Measurements from ENCODE around the gene MYBPC1. TPM values are rescaled to one million over a fixed set of nuclear protein-coding genes. Genes with fewer than 3 reads are reported as not detected.

Gene MYBPC1, protein sequence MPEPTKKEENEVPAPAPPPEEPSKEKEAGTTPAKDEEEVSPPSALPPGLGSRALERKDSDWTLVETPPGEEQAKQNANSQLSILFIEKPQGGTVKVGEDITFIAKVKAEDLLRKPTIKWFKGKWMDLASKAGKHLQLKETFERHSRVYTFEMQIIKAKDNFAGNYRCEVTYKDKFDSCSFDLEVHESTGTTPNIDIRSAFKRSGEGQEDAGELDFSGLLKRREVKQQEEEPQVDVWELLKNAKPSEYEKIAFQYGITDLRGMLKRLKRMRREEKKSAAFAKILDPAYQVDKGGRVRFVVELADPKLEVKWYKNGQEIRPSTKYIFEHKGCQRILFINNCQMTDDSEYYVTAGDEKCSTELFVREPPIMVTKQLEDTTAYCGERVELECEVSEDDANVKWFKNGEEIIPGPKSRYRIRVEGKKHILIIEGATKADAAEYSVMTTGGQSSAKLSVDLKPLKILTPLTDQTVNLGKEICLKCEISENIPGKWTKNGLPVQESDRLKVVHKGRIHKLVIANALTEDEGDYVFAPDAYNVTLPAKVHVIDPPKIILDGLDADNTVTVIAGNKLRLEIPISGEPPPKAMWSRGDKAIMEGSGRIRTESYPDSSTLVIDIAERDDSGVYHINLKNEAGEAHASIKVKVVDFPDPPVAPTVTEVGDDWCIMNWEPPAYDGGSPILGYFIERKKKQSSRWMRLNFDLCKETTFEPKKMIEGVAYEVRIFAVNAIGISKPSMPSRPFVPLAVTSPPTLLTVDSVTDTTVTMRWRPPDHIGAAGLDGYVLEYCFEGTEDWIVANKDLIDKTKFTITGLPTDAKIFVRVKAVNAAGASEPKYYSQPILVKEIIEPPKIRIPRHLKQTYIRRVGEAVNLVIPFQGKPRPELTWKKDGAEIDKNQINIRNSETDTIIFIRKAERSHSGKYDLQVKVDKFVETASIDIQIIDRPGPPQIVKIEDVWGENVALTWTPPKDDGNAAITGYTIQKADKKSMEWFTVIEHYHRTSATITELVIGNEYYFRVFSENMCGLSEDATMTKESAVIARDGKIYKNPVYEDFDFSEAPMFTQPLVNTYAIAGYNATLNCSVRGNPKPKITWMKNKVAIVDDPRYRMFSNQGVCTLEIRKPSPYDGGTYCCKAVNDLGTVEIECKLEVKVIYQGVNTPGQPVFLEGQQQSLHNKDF
- not detected in 2 replicates for total RNA-seq

DNA sequence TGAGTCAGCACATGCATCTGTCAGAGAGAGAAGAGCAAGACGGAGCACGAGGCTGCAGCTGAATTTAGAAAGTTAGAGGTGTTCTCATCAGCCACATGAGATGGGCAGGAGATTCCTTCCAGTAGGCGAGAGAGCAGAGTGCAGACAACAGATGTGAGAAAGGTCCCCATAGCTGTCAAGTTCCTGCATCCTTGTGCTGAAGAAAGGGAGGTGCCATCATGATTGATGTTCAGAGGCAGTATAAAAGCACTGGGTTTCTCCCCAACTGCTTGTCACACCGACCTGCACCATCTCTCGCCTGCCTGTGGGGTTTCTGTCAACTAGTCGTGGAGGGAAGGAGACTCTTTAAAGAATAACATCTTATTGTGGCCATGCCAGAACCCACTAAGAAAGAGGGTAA, at the start of gene MYBPC1:
TSS of gene MYBPC1 (plus strand) at position 272 of the 400 bp plus-strand sequence. CDS start at position 372, 100 bp downstream.
- Histone ChIP-seq H3K4me1 (ENCODE audit: insufficient read depth, low read length) (no peaks in the 10 kb centered on the region), H3K27me3 (ENCODE audit: insufficient read depth, low read length) (no peaks in the 10 kb centered on the region), H3K36me3 (ENCODE audit: insufficient read depth, low read length) (no peaks in the 10 kb centered on the region), H3K79me2 (ENCODE audit: insufficient read depth, low read length) (no peaks in the 10 kb centered on the region), H3K27ac (ENCODE audit: low read depth, low read length) (no peak within 1 kb of the TSS), H3K9me3 (ENCODE audit: low read depth, low read length) (no peaks in the 10 kb centered on the region), H4K20me1 (ENCODE audit: insufficient read depth, low read length) (no peaks in the 10 kb centered on the region), H3K4me3 (ENCODE audit: insufficient read depth, low read length) (no peak within 1 kb of the TSS), H2AFZ (ENCODE audit: low read length) (no peak within 1 kb of the TSS), H3K4me2 (ENCODE audit: insufficient read depth, low read length) (no peak within 1 kb of the TSS)
- TF ChIP-seq, protein P1, sequence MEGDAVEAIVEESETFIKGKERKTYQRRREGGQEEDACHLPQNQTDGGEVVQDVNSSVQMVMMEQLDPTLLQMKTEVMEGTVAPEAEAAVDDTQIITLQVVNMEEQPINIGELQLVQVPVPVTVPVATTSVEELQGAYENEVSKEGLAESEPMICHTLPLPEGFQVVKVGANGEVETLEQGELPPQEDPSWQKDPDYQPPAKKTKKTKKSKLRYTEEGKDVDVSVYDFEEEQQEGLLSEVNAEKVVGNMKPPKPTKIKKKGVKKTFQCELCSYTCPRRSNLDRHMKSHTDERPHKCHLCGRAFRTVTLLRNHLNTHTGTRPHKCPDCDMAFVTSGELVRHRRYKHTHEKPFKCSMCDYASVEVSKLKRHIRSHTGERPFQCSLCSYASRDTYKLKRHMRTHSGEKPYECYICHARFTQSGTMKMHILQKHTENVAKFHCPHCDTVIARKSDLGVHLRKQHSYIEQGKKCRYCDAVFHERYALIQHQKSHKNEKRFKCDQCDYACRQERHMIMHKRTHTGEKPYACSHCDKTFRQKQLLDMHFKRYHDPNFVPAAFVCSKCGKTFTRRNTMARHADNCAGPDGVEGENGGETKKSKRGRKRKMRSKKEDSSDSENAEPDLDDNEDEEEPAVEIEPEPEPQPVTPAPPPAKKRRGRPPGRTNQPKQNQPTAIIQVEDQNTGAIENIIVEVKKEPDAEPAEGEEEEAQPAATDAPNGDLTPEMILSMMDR (IDR thresholded peaks at IDR 0.05; ENCODE audit: extremely low read depth, low read depth, low read length): no peak
- DNase-seq (ENCODE audit: insufficient read length, low spot score, missing footprints): no peak

DNA sequence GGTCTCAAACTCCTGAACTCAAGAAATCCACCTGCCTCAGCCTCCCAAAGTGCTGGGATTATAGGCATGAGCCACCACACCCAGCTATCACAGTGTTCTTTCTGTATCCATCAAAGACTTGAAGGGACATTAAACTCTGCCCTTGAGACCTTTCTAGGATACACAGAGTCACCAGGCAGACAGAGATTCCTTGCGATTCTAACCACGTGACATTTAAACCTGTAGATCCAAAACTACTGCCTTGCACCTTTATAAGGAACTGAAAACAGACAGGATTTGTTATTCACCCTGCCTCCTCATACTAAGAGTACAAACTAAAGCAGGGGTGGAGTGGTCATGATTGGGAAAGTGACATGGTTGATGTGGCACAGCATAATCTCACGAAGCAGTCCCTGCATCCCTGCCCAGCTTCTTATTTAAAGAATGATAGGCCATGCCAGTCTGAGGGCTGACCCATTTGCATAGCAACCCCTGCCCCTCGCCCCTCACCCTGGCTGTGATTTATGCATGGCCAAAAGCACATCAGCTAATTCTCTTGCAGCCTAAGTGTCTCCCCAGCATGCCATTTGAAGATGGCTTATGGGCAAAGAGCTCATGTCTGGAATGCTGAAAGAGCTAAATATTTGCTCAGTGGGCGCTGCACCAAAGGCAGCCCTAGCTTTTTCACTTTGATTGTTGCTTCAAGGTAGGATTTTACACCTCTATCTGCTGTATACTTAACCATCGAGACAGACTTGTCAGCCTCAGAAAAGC, 43.2 kb upstream of the MYBPC1 start:
- Histone ChIP-seq H3K4me2 (ENCODE audit: insufficient read depth, low read length) (no peak overlapping the region), H4K20me1 (ENCODE audit: insufficient read depth, low read length) (no peaks in the 10 kb centered on the region), H3K27ac (ENCODE audit: low read depth, low read length) (no peak overlapping the region), H3K79me2 (ENCODE audit: insufficient read depth, low read length) (no peaks in the 10 kb centered on the region), H3K36me3 (ENCODE audit: insufficient read depth, low read length) (no peaks in the 10 kb centered on the region), H2AFZ (ENCODE audit: low read length) (no peak overlapping the region), H3K4me3 (ENCODE audit: insufficient read depth, low read length) (no peak overlapping the region), H3K4me1 (ENCODE audit: insufficient read depth, low read length) (no peaks in the 10 kb centered on the region), H3K9me3 (ENCODE audit: low read depth, low read length) (no peaks in the 10 kb centered on the region), H3K27me3 (ENCODE audit: insufficient read depth, low read length) (no peaks in the 10 kb centered on the region)
- DNase-seq (ENCODE audit: insufficient read length, low spot score, missing footprints): peak; percentile 19
- TF ChIP-seq, protein P1 (IDR thresholded peaks at IDR 0.05; ENCODE audit: extremely low read depth, low read depth, low read length): no peak

DNA sequence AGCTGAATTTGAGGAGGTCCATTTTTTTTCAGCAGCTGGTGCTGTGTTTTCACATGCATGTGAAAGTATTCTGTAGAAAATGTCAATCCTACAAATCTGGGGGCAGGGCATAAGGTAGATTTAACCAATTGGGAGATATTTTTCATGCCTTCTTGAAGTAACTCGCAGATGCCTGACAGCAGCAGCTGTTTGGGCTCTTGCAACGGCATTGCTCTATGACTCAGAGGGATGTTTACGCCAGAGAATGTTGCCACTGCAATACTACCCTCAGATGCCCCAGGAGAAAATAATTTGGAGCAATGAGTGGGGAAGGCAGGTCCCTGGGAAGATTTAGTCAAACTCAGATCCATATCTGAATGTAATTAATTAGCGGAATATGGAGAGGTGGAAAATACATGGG, 42.5 kb upstream of the MYBPC1 start:
- no peak overlapping the region for H3K27ac ChIP-seq (ENCODE audit: low read depth, low read length)
- H3K79me2 ChIP-seq (ENCODE audit: insufficient read depth, low read length): no peaks in the 10 kb centered on the region
- TF ChIP-seq, protein P1 (IDR thresholded peaks at IDR 0.05; ENCODE audit: extremely low read depth, low read depth, low read length): no peak
- no peaks in the 10 kb centered on the region for H4K20me1 ChIP-seq (ENCODE audit: insufficient read depth, low read length)
- H2AFZ ChIP-seq (ENCODE audit: low read length): no peak overlapping the region
- H3K4me1 ChIP-seq (ENCODE audit: insufficient read depth, low read length): no peaks in the 10 kb centered on the region
- no peaks in the 10 kb centered on the region for H3K27me3 ChIP-seq (ENCODE audit: insufficient read depth, low read length)
- no peaks in the 10 kb centered on the region for H3K36me3 ChIP-seq (ENCODE audit: insufficient read depth, low read length)
- no peak overlapping the region for H3K4me3 ChIP-seq (ENCODE audit: insufficient read depth, low read length)
- H3K9me3 ChIP-seq (ENCODE audit: low read depth, low read length): no peaks in the 10 kb centered on the region
- H3K4me2 ChIP-seq (ENCODE audit: insufficient read depth, low read length): no peak overlapping the region
- DNase-seq (ENCODE audit: insufficient read length, low spot score, missing footprints): no peak
